NCI-H526 treated with DMSO at 0.1 percent for 48 hours (cell line): ENCODE measurements around the gene ARHGAP30.
"Not testable (repeated sequence)": the region's sequence is repeated elsewhere in the genome, so short reads cannot be mapped to it uniquely, and the experiment has no call there.

ENCODE experiments used
- DNase-seq: peaks from one replicate; lab custom pipeline; 2025; lab: John Stamatoyannopoulos, UW

ARHGAP30 gene

GRCh38 chr1:161071886-161072371, 2.2 kb upstream of the ARHGAP30 start:
- peak; percentile 14 for DNase-seq

- no peak for DNase-seq
These were observed 1.1 kb upstream of the ARHGAP30 start for GRCh38 chr1:161070761-161071160.

GRCh38 chr1:161069241-161069640, 450 bp downstream of the ARHGAP30 start:
- no peak for DNase-seq

- DNase-seq: no peak
These were observed 1.1 kb downstream of the ARHGAP30 start for GRCh38 chr1:161068306-161069234.

GRCh38 chr1:161066694-161067093, 3.0 kb downstream of the ARHGAP30 start:
- no peak for DNase-seq

- not testable (repeated sequence) for DNase-seq
These were observed 4.0 kb downstream of the ARHGAP30 start for GRCh38 chr1:161065681-161066080.

- DNase-seq: not testable (repeated sequence)
These were observed 5.8 kb downstream of the ARHGAP30 start for GRCh38 chr1:161063936-161064335.

GRCh38 chr1:161061419-161061818, 8.3 kb downstream of the ARHGAP30 start:
- DNase-seq: no peak

- no peak for DNase-seq
These were observed 10.4 kb downstream of the ARHGAP30 start for GRCh38 chr1:161059293-161059692.

- no peak for DNase-seq
These were observed 14.9 kb downstream of the ARHGAP30 start for GRCh38 chr1:161054805-161055204.

- DNase-seq: no peak
These were observed 15.5 kb downstream of the ARHGAP30 start for GRCh38 chr1:161054232-161054631.

- no peak for DNase-seq
These were observed 16.8 kb downstream of the ARHGAP30 start for GRCh38 chr1:161052899-161053298.

- no peak for DNase-seq
These were observed 18.5 kb downstream of the ARHGAP30 start for GRCh38 chr1:161051219-161051618.

GRCh38 chr1:161048949-161049722, 20.6 kb downstream of the ARHGAP30 start:
- no peak for DNase-seq

GRCh38 chr1:161047436-161048420, 22.0 kb downstream of the ARHGAP30 start:
- DNase-seq: no peak

GRCh38 chr1:161046605-161047228, 23.0 kb downstream of the ARHGAP30 start:
- no peak for DNase-seq

- DNase-seq: peak; percentile 98
These were observed 23.7 kb downstream of the ARHGAP30 start, which contains the start of gene USF1 for GRCh38 chr1:161045736-161046604. USF1 (minus strand) TSS chr1:161045977; CDS start chr1:161043275, 2,702 bp downstream.

GRCh38 chr1:161044908-161045735, 24.6 kb downstream of the ARHGAP30 start:
- peak; percentile 81 for DNase-seq

- DNase-seq: no peak
These were observed 25.2 kb downstream of the ARHGAP30 start for GRCh38 chr1:161044535-161044907.
